ENCODE data around the gene ZNF536.

DNA sequence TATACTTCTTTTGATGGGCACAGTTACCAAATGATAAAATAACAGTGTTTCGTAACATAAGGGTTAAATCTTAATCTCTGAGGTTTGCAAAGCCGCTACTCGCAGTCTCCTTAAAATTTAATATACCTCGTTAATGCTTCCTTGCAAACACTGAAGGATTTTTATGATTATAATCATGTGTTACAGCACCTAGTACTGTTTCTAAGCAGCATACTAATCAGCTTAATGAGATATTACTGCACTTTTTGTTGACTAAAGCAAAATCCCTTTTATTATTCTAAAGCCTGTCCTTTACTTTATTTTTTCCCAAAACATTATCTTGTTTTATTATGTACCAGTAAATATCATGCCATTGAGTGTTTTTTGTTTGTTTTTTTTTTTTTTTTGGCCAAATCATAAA lies 70.5 kb downstream of the ZNF536 start:
- TF ChIP-seq, protein P1, sequence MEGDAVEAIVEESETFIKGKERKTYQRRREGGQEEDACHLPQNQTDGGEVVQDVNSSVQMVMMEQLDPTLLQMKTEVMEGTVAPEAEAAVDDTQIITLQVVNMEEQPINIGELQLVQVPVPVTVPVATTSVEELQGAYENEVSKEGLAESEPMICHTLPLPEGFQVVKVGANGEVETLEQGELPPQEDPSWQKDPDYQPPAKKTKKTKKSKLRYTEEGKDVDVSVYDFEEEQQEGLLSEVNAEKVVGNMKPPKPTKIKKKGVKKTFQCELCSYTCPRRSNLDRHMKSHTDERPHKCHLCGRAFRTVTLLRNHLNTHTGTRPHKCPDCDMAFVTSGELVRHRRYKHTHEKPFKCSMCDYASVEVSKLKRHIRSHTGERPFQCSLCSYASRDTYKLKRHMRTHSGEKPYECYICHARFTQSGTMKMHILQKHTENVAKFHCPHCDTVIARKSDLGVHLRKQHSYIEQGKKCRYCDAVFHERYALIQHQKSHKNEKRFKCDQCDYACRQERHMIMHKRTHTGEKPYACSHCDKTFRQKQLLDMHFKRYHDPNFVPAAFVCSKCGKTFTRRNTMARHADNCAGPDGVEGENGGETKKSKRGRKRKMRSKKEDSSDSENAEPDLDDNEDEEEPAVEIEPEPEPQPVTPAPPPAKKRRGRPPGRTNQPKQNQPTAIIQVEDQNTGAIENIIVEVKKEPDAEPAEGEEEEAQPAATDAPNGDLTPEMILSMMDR (IDR thresholded peaks at IDR 0.05) = no peak
- no peak for TF ChIP-seq POLR2A (IDR thresholded peaks at IDR 0.05)

Data from ovary (tissue), 3 donors.